Anterior cingulate cortex (tissue), 58 donors: ENCODE data around the gene UNK.
"Not testable (repeated sequence)": the region's sequence is repeated elsewhere in the genome, so short reads cannot be mapped to it uniquely, and the experiment has no call there.

ENCODE experiments used
- DNase-seq, 58 donors: peaks; one replicate each; lab custom pipeline; 2025; lab: John Stamatoyannopoulos, UW

Gene UNK

DNA sequence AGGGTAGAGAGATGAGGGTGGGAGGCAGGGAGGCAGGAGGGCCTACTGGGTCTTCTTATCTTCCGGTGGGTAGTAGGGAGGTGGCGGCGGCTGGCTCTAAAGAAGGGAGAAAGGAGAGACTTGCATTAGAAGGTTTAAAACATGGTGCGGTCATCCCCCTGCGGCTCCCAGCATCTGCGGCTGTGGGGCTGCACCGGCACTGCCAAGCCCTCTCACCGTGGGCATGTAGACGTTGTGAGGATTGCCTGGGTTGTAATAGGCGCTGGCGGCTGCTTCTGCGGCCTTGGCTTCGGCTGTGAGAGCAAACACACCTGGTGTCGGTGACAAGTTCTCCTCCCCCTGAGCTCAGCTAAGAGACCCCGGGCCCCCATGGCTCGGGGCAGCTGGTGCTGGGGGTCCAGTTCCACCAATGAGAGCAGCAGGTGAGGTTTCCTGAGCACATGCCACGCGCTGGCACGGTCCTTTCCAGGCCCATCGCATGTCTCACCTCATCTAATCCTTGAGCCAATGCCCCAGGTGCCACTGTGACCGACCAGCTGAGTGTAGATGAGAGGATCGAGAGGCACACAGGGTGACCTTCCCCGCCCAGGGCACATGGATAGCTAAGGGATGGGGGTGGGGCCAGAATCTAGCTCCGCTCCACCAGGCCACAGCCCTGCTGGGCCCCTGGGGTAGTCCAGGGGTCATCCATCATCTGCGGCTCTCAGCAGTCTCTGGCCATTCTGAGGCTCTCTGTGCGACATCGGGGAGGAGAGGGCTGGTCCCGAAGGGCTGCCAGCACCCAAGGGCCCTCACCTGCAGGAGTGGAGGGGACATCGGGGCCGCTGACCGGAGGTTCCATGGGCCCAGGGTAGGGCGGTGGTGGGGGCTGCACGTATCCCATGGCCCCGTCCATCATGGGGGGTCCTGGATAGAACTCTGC is 62.3 kb downstream of the UNK start:
- DNase-seq = no peak

DNA sequence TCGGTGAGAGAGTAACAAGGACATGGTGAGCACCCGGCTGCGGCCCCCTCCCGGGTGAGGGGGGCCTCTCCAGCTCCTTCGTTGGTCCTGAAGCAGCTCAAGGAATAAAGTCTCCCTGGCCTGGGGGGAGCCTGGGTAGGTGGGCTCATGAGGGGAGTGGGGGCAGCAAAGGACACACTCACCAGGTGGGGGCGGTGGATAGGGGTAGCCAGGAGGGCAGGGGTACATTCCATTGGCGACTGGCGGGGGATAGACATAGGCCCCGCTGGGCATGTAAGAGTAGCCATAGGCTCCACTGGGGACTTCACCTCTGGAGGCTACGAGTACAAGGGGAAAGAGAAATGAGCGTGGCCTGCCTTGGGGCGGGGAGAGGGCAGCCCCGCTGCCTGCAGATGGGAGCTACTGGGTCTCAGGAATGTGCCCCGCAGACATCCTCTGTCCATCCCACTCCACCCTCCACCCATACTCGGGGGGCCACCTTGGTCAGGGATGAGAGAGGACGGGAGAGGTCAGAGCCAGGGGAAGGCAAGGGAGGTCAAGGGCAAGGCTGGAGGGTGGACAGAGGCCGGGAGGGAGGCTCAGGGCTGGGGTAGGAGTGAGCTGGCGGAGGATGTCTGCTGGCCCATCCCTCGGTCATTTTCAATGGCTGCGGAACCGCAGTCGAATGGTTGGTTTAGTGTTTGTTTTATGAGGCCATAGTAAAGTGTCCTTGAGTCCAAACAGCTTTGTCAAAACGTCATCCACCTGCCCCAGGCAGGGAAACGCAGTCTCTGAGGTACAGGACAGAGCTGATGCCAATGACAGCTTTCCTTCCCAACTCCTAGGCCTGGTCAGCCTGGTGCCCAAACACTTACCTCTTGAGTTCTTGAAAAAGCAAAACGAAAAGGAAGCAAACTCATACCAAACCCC is 63.3 kb downstream of the UNK start:
- DNase-seq = no peak

DNA sequence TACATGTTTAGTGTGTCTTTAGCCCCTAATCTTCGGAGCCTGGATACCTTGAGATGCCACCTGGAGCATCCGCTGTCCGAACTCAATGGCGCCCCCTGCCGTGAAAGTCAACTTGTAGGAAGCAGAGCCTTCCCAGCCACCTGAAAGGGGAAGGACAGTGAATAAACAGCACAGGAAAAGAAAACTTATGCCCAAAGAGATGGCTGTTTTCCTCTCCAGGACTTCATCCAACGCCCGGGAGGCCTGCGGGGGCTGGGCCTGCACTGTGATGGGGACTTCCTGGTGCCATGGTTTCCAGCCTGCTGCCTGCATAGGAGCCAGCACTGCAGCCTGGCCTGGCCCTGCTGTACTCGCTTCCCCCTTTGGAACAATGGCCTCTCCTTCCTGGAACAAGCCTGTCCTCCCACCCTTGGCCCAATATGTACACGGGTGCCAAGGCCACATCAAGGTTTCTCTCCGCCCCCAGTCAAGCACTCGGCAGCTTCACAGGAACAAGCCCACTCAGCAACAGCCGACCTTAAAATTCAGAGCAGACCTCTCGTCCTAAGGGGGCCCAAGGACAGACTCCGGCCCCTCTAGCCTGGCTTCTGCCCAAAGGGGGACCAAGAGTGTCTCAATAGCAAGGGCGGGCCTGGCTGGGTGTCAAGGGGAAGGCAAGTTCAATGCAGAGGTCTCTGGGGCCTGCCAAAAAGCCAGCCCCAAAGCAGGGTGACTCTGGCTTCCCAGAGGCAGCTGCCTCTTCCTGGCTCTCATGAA is 64.1 kb downstream of the UNK start:
- peak in 54 of 58 donors; percentile 30 to 93 (median 72) for DNase-seq

DNA sequence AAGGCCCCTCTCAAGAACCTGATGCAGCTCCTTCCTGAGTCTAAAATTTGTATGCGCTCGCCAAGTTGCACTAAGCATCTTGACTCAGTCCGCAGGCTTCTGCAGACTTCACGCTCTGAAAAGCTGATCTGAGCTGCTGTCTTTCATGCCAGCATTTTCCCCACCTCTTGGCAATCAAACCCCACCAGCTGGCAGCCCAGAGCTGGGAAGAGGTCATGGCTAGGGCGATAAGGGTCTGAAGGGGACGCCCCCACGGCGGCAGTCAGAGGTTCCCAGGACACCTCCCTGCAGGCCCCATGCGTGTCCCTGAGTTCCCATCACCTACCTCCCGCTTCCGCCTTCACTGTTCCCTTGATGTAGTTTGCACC is 64.7 kb downstream of the UNK start:
- peak in 1 of 58 donors; percentile 53 for DNase-seq

DNA sequence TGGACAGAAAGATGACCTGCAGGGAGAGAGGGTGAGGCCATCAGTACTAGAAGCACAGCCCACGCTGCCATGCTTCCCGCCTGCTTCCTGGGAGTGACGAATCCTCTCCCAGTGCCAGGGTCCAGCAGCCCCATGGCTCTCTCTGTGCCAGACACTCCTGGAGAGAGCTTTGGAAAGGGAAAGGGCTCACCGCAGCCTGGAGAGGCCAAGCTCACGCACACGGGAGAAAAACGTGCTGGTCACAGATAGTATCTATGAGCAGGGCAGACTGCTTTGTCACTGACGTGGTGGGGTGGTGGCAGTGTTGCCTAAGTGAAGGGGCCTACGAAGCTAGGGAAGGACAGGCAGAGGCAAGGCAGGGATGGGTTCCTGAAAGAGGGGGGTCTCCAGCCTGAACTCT is 65.1 kb downstream of the UNK start:
- peak in 4 of 58 donors; percentile 21 to 42 (median 32) for DNase-seq

DNA sequence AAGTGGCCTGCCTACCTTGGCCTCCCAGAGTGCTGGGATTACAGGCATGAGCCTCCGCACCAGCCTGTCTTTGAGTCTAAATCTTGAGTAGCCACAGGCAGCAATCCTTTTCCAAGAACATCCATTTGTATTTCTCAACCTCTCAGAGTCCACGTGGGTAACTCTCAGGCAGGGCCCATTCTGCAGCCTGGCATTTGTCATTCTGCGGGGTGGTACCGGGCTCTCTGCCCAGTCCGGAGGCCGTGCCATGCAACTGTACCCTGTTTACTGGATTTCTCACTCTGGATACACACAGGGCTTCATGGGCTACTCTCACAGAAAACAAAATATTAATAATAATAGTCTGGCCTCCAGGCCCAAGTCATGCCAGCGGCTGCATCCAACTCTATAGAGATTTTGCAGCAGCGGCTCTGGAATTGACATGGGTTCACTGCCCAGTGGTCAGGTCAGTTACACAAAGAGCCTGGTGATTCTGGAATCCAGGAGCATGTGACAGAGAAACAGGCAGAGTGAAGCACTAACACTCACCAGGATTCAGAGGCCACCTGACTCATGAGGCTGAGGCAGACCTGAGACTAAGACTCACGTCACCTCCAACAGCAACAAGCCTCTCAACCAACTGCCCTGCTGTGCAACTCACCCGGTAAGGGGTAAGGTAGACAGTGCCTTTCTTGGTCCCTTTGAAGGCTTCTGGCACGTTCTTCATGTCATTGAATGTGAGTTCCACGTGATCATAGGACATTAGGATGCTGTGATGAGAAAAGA is 66.5 kb downstream of the UNK start:
- peak in 47 of 58 donors; percentile 19 to 88 (median 61) for DNase-seq

DNA sequence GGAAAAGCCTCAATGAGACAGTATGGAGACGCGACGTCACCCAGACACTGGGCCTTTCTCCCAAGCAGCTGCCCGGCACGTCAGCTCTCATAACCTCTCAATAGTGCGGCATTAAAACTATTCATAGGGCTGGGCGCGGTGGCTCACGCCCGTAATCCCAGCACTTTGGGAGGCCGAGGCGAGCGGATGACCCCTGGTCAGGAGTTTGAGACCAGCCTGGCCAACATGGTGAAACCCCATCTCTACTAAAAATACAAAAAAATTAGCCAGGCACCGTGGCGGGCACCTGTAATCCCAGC is 67.0 kb downstream of the UNK start:
- DNase-seq = peak in 3 of 58 donors; percentile 28 to 51 (median 43)

DNA sequence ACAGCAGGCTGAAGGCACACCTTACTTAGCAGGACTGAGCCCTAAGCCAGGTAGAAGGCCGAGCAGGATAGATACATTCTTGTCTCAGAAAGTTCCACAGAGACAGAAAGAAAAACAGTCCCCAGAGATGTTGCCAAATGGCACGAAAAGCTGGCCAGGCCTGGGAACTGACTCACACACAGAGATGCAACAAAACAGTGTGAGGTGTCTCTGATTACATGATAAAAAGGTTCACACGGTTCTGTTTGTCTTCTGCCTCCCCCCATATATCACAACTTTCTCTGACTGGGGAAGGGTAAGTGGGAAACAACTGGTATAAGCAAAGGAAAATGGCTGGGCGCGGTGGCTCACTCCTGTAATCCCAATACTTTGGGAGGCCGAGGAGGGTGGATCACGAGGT is 68.8 kb downstream of the UNK start:
- DNase-seq = no peak

DNA sequence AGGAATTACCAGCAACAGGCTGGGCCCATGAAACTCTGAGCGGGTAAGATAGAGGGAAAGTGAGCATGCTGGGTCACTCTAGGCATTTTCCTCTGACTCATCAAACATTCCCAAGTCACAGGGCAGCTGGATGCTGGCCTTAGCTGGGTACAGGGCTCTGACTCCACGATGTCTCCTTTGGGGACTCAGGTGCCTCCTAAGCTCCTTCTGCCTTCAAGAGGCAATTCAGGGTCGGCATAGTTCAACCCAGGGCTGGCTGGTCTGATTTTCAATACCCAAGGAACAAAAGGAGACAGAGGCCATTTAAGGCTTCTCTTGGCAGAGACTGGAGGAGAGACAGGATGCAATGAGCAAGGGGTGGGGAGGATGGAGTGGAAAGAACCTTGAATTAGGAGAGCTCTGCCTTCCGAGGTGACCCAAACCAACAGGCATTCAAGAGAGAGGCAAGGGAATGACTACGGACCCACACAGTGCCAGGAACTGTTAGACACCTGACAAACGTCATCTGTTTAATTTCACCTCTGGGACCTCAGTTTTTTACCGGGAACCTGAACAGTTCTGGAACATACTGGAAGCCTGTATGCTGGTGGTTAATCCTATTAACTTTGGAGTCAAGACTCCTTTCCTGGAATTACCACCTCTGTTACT is 69.6 kb downstream of the UNK start:
- DNase-seq = peak in 3 of 58 donors; percentile 23 to 47 (median 44)

DNA sequence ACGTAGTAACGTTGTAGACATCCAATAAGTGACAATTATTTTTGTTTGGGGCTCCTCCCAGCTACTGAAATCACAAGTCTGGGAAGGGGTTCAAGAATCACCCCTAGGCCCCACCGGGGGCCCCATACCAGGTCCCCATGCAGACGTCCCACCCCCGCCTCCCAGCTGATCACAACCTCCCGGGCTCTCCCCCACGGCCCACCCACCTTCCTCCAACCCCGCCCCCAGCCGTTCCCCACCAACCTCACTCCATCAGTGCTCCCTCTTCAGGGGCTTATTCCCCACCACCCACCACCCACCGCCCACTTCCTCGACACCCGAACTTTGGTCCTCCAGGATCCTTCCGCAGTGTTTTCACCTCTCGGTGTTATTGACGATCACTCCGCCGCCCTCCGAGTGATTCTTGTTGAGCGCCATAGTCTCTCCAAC is 70.3 kb downstream of the UNK start:
- DNase-seq = peak in 7 of 58 donors; percentile 65 to 77 (median 70)

DNA sequence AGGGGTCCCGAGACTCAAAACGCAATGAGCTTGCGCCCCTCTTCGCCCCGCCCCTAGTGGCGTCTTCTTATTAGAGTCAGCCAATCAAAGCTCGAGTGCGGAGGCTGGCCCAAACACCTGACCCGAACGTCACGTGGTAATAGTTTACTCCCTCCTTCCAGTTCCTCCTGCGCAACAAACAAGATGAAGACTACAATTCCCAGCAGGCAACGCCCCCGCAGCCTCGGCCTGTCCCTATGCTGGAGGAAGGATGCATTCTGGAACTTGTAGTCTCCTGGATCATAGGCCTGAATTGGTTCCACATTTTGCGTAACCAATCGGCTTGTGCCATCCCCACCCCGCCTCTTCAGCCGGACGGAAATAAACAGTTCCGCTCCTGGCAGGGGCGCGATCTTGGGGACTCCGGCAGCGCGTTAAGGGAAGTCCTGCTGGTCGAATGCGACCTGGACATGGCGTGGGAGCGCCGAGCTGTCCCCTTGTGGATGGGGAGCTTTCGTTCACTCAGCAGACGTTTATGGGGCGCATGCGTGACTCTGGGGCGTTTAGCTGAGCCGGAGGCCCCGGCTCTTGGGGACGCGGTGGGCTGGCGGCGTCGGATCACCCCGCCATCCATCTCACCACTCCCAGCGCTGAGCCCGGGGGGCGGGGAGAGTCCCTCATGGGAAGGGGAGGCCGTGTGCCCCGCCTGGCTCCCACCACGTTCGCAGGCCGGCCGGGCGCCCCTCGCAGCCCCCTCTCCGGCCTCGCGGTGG is 70.9 kb downstream of the UNK start, which contains the start of gene WBP2:
WBP2 (minus strand) TSS at position 26 of the 752 bp plus-strand sequence. CDS start 38 bp downstream, outside the sequence.
- peak; percentile 83 to 100 (median 99) for DNase-seq

DNA sequence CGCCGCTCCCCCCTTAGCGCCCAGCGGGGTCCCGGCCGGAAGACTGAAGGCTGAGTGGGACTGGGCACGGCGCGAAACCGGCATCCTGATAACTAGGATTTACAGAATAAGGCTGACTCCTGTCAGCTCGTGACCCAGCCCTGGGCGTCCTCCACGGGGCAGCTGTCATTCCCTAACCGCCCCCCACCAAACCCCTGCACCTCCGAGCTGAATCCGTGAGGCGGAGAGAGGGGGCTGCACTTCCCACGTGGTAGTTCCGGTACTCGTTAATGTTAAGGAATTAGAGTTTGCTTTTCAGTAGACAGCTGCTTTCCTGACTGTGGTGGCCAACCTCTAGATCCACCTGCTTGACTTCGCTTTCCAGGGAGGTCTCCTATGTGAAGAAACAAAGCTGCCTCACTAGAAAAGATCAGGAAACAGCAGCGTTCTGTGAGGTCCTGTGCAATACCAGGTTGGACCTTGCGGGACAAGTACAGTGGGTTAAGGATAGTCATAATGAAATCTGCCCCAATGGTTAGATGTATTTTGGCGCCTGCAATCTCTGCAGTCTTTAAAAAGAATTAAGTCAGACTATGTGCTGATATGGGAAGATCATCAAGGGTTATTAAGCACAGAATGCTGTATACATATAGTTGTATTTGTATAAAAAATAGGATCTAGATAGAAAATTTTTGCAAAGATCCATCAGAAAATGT is 71.6 kb downstream of the UNK start:
- peak in 10 of 58 donors; percentile 45 to 73 (median 63) for DNase-seq

DNA sequence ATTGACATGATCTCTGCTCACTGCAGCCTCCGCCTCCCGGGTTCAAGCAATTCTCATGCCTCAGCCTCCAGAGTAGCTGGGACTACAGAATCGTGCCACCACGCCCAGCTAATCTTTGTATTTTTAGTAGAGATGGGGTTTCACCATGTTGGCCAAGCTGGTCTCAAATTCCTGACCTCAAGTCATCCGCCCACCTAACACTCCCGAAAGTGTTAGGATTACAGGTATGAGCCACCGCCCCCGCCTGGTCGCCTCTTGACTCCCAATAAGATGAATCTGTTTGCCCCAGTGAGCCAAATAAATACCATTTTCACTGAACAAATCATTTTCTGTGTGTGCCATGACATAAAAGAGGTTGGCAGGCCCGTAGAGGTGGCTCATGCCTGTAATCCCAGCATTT is 74.8 kb downstream of the UNK start:
- DNase-seq = not testable (repeated sequence)

DNA sequence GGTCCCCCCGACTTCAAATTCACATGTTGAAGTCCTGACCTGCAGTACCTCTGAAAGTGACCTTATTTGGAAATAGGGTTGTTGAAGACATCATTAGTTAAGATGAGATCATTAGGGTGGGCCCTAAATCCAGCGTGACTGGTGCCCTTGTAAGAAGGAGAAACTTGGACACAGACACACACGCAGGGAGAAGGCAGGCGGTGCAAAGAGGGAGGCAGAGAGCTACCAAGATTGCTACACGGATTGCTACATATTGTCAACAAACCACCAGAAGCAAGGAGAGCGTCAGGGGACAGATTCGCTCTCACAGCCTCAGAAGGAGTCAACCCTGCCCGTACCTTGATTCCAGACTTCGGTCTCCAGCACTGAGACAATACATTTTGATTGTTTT is 77.3 kb downstream of the UNK start:
- DNase-seq = no peak

DNA sequence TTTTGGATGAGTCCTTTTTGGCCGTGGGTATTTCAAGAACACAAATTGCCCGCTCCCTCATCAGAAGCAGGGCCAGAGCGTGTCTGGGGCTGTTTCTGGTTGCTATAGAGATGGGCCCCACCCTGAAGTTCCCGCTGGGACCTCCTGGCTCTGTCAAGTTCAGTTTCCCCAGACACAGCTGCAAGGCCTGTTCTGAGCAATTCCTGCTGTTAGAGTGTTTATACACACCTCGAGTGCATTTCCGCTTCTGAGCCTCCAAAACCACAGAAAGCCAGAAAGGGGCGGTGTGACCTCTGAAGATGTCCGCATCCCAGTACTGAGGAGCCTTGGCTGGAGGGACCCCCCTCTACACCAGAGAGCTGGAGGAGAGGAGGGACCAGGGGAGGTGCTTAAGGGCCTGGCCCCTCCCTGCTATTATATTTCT is 79.9 kb downstream of the UNK start:
- no peak for DNase-seq

DNA sequence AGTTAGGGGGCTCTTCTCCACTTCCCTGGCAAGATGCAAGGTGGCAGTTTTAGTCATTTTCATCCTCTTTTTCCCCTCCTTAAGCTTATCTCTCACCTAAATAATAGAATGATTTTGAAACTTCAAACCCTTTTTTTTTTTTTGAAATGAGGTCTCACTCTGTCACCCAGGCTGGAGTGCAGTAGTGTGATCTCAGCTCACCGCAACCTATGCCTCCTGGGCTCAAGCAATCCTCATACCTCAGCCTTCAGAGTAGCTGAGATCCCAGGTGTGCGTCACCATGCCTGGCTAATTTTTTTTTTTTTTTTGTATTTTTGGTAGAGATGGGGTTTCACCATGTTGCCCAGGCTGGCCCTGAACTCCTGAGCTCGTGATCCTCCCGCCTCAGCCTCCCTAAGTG is 80.3 kb downstream of the UNK start:
- not testable (repeated sequence) for DNase-seq

DNA sequence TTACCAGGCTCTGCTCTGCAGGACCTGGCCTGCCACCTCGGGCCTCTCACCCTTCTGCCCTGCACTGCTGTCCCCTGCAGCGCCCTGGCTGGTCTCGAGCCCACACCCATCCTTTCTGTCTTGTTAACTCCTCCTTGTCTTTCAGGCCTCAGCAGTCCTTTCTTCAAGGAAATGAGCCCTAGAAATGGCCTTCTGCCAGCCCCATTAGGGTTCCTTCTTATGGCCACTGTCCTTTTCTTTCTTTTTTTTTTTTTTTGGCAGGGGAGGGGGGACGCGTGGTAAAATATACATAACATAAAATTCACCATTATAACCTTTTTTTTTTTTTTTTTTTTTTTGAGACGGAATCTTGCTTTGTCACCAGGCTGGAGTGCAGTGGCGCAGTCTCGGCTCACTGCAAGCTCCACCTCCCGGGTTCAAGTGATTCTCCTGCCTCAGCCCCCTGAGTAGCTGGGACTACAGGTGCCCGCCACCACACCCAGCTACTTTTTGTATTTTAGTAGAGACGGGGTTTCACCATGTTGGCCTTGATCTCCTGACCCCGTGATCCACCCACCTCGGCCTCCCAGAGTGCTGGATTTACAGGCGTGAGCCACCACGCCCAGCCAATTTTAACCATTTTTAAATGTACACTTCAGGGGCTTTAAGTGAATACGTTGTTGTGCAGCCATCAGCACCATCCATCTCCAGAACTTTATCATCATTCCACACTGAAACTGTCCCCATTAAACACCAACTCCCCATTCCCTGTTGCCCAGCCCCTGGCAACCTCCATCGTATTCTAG is 81.0 kb downstream of the UNK start:
- not testable (repeated sequence) for DNase-seq
